ENCODE measurements around the gene DNAH11.

GRCh38 chr7:21943436-21943835 lies 400.6 kb downstream of the DNAH11 start:
- TF ChIP-seq CTCF (conservative IDR thresholded peaks at IDR 0.05 in 1 of 2, IDR thresholded peaks at IDR 0.05 in 1 of 2; ENCODE audit: extremely low read depth in 1 of 2, insufficient read depth in 1 of 2, low read depth in 1 of 2, low read length in 2 of 2) (no peak), EZH2 (IDR thresholded peaks at IDR 0.05; ENCODE audit: borderline replicate concordance, low read length) (no peak)
